ENCODE results near the gene ANKRD1. TPM values are rescaled to one million over a fixed set of nuclear protein-coding genes. Genes with fewer than 3 reads are reported as not detected.
"Not testable (repeated sequence)": the region's sequence is repeated elsewhere in the genome, so short reads cannot be mapped to it uniquely, and the experiment has no call there.

ANKRD1 gene
- total RNA-seq, 1 experiment from 2014 or later: 0.65 TPM

DNA sequence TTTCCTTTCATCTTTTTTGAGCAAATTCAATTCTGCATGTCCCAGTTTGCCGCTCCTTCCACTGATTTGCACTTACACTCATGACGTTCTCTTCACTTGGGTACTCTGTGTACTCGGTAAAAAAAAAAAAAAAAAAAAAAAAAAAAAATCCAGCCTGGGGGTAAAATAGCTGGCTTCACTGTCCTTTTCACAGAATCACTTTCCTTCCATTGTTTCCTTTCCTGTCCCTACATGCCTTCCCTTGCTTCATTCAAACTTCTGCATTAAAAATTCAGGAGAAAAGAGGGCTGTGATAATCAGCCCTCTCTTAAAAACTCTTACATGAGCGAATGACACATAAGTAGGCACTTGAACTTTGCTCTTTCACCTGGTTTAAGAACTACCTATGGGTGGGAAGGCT, 8.7 kb downstream of the ANKRD1 start:
- Mint-ChIP-seq H3K4me3 (ENCODE audit: unreplicated experiment) (peak overlapping the region; percentile 31), H3K36me3 (ENCODE audit: insufficient read depth, unreplicated experiment) (no peaks in the 10 kb centered on the region), H3K27me3 (ENCODE audit: insufficient read depth, unreplicated experiment) (no peaks in the 10 kb centered on the region), H3K27ac (ENCODE audit: low read depth, unreplicated experiment) (peak overlapping the region; percentile 83), H3K4me1 (ENCODE audit: insufficient read depth, unreplicated experiment) (peaks cover 16% of the 10 kb centered on the region), H3K9me3 (ENCODE audit: unreplicated experiment) (no peaks in the 10 kb centered on the region)
- TF ChIP-seq, protein P1, sequence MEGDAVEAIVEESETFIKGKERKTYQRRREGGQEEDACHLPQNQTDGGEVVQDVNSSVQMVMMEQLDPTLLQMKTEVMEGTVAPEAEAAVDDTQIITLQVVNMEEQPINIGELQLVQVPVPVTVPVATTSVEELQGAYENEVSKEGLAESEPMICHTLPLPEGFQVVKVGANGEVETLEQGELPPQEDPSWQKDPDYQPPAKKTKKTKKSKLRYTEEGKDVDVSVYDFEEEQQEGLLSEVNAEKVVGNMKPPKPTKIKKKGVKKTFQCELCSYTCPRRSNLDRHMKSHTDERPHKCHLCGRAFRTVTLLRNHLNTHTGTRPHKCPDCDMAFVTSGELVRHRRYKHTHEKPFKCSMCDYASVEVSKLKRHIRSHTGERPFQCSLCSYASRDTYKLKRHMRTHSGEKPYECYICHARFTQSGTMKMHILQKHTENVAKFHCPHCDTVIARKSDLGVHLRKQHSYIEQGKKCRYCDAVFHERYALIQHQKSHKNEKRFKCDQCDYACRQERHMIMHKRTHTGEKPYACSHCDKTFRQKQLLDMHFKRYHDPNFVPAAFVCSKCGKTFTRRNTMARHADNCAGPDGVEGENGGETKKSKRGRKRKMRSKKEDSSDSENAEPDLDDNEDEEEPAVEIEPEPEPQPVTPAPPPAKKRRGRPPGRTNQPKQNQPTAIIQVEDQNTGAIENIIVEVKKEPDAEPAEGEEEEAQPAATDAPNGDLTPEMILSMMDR (IDR thresholded peaks at IDR 0.05; ENCODE audit: unreplicated experiment): no peak
- no TSS peak for BruUV-seq (replicated peaks)
- intact Hi-C loops (cut with micrococcal nuclease): loop anchor here (5.0 kb wide), 1 partner anchor 385 kb away; no protein-coding TSS in a partner anchor
- CTCF ChIA-PET: interaction anchor here (0.6 to 6.2 kb wide), 43 partner anchors 9 to 1777 kb away, joined by 3 to 87 read pairs (median 5); partner anchors contain the start of gene ANKRD1
- POLR2A ChIA-PET: interaction anchor here (0.6 to 3.1 kb wide), 20 partner anchors 9 to 1669 kb away, joined by 3 to 21 read pairs (median 3); partner anchors contain the start of gene RPP30
- DNase-seq (ENCODE audit: unreplicated experiment): peak; percentile 61

DNA sequence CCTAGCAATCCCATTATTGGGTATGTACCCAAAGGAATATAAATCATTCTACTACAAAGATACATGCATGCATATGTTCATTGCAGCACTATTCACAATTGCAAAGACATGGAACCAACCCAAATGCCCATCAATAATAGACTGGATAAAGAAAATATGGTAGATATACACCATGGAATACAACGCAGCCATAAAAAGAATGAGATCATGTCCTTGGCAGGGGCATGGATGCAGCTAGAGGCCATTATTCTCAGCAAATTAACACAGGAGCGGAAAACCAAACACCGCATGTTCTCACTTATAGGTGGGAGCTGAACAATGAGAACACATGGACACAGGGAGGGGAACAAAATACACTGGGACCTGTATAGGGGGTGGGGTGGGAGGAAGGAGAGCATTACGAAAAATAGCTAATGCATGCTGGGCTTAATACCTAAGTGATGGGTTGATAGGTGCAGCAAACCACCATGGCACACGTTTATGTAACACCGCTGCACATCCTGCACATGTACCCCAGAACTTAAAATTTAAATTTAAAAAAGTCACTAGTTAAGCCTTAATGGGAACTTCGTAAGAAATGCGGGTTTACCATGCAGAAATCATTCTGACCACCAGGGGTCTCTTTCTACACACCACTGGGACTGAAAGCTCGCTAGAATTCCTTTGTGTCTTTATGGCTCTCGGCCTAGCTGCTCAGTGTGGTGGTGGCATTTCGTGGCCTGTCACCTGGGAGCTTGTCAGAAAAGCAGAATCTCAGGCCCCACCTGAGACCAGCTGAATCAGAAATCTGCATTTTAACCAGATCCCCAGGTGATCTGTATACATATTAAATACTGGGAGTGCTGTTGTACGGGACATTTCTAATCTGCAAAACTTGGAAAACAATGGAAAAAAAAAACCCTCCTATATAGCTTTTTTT, 9.5 kb downstream of the ANKRD1 start:
- no peaks in the 10 kb centered on the region for H3K36me3 Mint-ChIP-seq (ENCODE audit: insufficient read depth, unreplicated experiment)

DNA sequence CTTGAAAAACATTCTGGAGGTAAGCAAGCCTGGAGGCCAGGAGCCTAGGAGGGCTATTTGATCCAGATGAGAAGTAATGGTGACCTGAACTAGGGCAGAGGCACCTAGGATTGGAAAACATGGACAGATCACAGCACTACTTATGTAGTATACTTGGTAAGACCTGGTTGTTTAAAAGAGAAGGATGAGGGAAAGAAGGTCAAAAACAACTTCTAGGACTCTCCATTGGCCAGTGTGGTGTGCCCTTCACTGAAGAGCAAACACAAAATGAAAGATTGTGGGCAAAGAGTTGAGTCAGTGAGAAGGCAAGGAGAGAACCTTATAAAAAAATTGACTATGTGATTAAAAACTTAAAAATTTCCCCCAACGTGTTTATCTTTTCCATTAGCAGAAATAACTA, 14.3 kb downstream of the ANKRD1 start:
- intact Hi-C loops (cut with micrococcal nuclease): no loop called here
- TF ChIP-seq, protein P1 (IDR thresholded peaks at IDR 0.05; ENCODE audit: unreplicated experiment): no peak
- CTCF ChIA-PET: interaction anchor here (0.6 kb wide), 1 partner anchor 1089 kb away, joined by 3 read pairs; no protein-coding TSS in a partner anchor
- no peaks in the 10 kb centered on the region for H3K27me3 Mint-ChIP-seq (ENCODE audit: insufficient read depth, unreplicated experiment)
- peaks cover 35% of the 10 kb centered on the region for H3K36me3 Mint-ChIP-seq (ENCODE audit: insufficient read depth, unreplicated experiment)
- no peaks in the 10 kb centered on the region for H3K9me3 Mint-ChIP-seq (ENCODE audit: unreplicated experiment)
- no peak overlapping the region for H3K4me3 Mint-ChIP-seq (ENCODE audit: unreplicated experiment)
- POLR2A ChIA-PET: no interaction called here
- DNase-seq (ENCODE audit: unreplicated experiment): no peak
- BruUV-seq (replicated peaks): no TSS peak
- no peak overlapping the region for H3K27ac Mint-ChIP-seq (ENCODE audit: low read depth, unreplicated experiment)
- H3K4me1 Mint-ChIP-seq (ENCODE audit: insufficient read depth, unreplicated experiment): peaks cover 2% of the 10 kb centered on the region

More for the DNA sequence above, 9.5 kb downstream of the ANKRD1 start:
- Mint-ChIP-seq H3K9me3 (ENCODE audit: unreplicated experiment) (no peaks in the 10 kb centered on the region), H3K27me3 (ENCODE audit: insufficient read depth, unreplicated experiment) (no peaks in the 10 kb centered on the region), H3K27ac (ENCODE audit: low read depth, unreplicated experiment) (no peak overlapping the region), H3K4me1 (ENCODE audit: insufficient read depth, unreplicated experiment) (peaks cover 16% of the 10 kb centered on the region), H3K4me3 (ENCODE audit: unreplicated experiment) (peak overlapping the region; percentile 53)
- ChIA-PET POLR2A (interaction anchor here (0.5 to 3.1 kb wide), 24 partner anchors 8 to 1388 kb away, joined by 3 to 21 read pairs (median 3); partner anchors contain the start of gene RPP30), CTCF (interaction anchor here (0.6 to 6.2 kb wide), 55 partner anchors 8 to 1776 kb away, joined by 3 to 87 read pairs (median 4); partner anchors contain the start of gene ANKRD1)
- BruUV-seq (replicated peaks): TSS peak; percentile 29
- intact Hi-C loops (cut with micrococcal nuclease): loop anchor here (1.0 to 5.0 kb wide), 4 partner anchors 59 to 386 kb away; no protein-coding TSS in a partner anchor
- DNase-seq (ENCODE audit: unreplicated experiment): peak; percentile 84
- TF ChIP-seq, protein P1 (IDR thresholded peaks at IDR 0.05; ENCODE audit: unreplicated experiment): peak; percentile 77

DNA sequence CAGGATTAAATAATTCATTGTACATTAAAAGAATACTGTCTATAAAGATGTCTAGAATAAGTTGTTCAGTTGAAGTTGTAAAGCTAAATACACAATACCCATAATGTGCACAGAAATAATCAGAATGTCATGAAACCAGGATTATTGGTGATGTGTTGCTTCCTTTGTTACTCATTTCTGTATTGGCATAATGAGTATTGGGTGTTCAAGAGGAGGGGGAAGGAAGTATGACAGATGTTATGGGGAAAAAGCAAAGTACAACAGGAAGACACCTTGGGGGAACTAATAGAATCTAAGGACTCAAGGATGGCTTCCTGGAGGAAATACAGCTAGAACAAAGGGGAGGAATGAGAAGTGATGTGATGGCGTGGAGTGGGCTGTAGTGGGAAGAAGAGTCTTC, 15.0 kb downstream of the ANKRD1 start:
- no peaks in the 10 kb centered on the region for H3K9me3 Mint-ChIP-seq (ENCODE audit: unreplicated experiment)
- H3K27me3 Mint-ChIP-seq (ENCODE audit: insufficient read depth, unreplicated experiment): no peaks in the 10 kb centered on the region
- ChIA-PET POLR2A (interaction anchor here (1.4 kb wide), 1 partner anchor 10 kb away, joined by 3 read pairs; no protein-coding TSS in a partner anchor), CTCF (interaction anchor here (0.6 kb wide), 1 partner anchor 1089 kb away, joined by 3 read pairs; no protein-coding TSS in a partner anchor)
- H3K4me3 Mint-ChIP-seq (ENCODE audit: unreplicated experiment): no peak overlapping the region
- H3K36me3 Mint-ChIP-seq (ENCODE audit: insufficient read depth, unreplicated experiment): peaks cover 41% of the 10 kb centered on the region
- intact Hi-C loops (cut with micrococcal nuclease): no loop called here
- no peak for DNase-seq (ENCODE audit: unreplicated experiment)
- H3K27ac Mint-ChIP-seq (ENCODE audit: low read depth, unreplicated experiment): no peak overlapping the region
- TF ChIP-seq, protein P1 (IDR thresholded peaks at IDR 0.05; ENCODE audit: unreplicated experiment): no peak
- H3K4me1 Mint-ChIP-seq (ENCODE audit: insufficient read depth, unreplicated experiment): no peaks in the 10 kb centered on the region
- BruUV-seq (replicated peaks): no TSS peak

DNA sequence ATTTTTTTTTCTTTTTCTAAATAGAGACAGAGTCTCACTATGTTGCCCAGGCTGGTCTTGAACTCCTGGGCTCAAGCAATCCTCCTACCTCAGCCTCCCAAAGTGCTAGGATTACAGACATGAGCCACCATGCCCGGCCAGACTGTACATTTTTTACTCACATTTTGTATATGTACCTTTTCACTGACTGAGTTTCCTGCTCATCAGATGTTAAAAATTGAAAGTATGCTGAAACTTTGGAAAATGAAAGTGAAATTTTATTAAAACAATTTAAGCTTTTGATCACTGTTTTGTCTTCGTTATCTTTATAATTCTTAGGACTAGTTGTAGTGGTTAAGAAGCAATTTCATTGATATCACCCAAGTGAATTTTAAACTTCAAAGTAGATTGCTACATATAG, 24.0 kb downstream of the ANKRD1 start:
- H3K4me1 Mint-ChIP-seq (ENCODE audit: insufficient read depth, unreplicated experiment); H3K9me3 Mint-ChIP-seq (ENCODE audit: unreplicated experiment); H3K4me3 Mint-ChIP-seq (ENCODE audit: unreplicated experiment); H3K27me3 Mint-ChIP-seq (ENCODE audit: insufficient read depth, unreplicated experiment); H3K27ac Mint-ChIP-seq (ENCODE audit: low read depth, unreplicated experiment); BruUV-seq (replicated peaks); intact Hi-C loops (cut with micrococcal nuclease); DNase-seq (ENCODE audit: unreplicated experiment): not testable (repeated sequence)
- POLR2A ChIA-PET: interaction anchor here (0.6 kb wide), 1 partner anchor 390 kb away, joined by 4 read pairs; no protein-coding TSS in a partner anchor
- CTCF ChIA-PET: interaction anchor here (0.8 to 1.2 kb wide), 2 partner anchors 20 to 402 kb away, joined by 3 to 4 read pairs; no protein-coding TSS in a partner anchor
- peaks cover 49% of the 10 kb centered on the region for H3K36me3 Mint-ChIP-seq (ENCODE audit: insufficient read depth, unreplicated experiment)

All from MCF 10A (cell line).